ENCODE data around the gene SERTAD1. TPM values are rescaled to one million over a fixed set of nuclear protein-coding genes. Genes with fewer than 3 reads are reported as not detected.

Gene SERTAD1
- polyA plus RNA-seq, 1 experiment: 21.9 TPM

DNA sequence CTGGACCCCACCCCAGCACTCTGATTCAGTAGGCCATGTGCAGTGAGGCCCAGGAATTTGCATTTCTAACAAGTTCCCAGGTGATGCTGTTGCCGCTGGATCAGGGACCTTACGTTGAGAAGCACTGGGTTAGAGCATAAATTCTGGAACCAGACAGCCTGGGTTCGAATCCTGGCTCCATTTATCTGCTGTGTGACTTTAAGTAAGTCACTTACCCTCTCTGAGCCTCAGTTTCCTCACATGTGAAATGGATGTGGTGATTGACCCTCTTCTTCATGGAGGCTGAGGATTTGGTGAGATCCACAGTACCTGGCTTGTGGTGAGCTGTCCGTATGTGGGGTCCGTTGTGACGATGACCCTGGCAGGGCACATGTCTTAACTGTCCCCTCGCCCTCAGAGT, 51.7 kb downstream of the SERTAD1 start:
- POLR2A ChIA-PET: no interaction called here
- TF ChIP-seq, protein P1, sequence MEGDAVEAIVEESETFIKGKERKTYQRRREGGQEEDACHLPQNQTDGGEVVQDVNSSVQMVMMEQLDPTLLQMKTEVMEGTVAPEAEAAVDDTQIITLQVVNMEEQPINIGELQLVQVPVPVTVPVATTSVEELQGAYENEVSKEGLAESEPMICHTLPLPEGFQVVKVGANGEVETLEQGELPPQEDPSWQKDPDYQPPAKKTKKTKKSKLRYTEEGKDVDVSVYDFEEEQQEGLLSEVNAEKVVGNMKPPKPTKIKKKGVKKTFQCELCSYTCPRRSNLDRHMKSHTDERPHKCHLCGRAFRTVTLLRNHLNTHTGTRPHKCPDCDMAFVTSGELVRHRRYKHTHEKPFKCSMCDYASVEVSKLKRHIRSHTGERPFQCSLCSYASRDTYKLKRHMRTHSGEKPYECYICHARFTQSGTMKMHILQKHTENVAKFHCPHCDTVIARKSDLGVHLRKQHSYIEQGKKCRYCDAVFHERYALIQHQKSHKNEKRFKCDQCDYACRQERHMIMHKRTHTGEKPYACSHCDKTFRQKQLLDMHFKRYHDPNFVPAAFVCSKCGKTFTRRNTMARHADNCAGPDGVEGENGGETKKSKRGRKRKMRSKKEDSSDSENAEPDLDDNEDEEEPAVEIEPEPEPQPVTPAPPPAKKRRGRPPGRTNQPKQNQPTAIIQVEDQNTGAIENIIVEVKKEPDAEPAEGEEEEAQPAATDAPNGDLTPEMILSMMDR (IDR thresholded peaks at IDR 0.05; ENCODE audit: insufficient read depth, low read depth, low read length): no peak
- Histone ChIP-seq H3K4me3 (ENCODE audit: low read depth, low read length) (no peak overlapping the region), H3K36me3 (ENCODE audit: control insufficient read depth, insufficient read depth, low read length) (peaks cover 28% of the 10 kb centered on the region), H3K27me3 (ENCODE audit: control insufficient read depth, insufficient read depth, low read length) (no peaks in the 10 kb centered on the region)
- DNase-seq (ENCODE audit: low read depth): no peak
- CTCF ChIA-PET: no interaction called here

DNA sequence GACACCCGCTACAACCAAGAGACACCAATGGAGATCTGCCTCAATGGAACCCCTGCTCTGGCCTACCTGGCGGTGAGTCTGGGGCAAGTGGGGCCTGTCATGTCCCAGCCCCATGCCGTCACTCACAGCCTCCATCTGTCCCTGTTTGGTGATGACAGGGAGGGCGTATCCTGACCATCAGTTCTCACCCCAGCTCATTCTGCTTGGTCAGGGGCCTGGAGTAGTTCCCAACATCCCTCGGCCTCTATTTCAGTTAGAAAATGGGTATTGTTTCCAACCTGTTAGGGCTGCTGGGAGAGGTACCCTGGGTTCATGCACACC, 54.0 kb downstream of the SERTAD1 start:
- DNase-seq (ENCODE audit: low read depth): no peak
- H3K4me3 ChIP-seq (ENCODE audit: low read depth, low read length): no peak overlapping the region
- TF ChIP-seq, protein P1 (IDR thresholded peaks at IDR 0.05; ENCODE audit: insufficient read depth, low read depth, low read length): no peak
- CTCF ChIA-PET: no interaction called here
- H3K36me3 ChIP-seq (ENCODE audit: control insufficient read depth, insufficient read depth, low read length): peaks cover 27% of the 10 kb centered on the region
- H3K27me3 ChIP-seq (ENCODE audit: control insufficient read depth, insufficient read depth, low read length): no peaks in the 10 kb centered on the region
- POLR2A ChIA-PET: no interaction called here

Small RNA genes within 50 kb of the gene (small RNA-seq; reads per million reads assigned to genes)
- not detected for gene RF00017 (ENCODE audit: insufficient read length, low read depth, low replicate concordance)

Other genes starting within 250 kb of the SERTAD1 start
- gene MAP3K10, start 234.6 kb downstream of the SERTAD1 start, polyA plus RNA-seq (2011; rRNA removed): 3.6 and 3.7 TPM in 2 replicates
- gene TTC9B, start 207.6 kb downstream of the SERTAD1 start, polyA plus RNA-seq (2011; rRNA removed): not detected in 2 replicates
- gene CCNP, start 199.3 kb downstream of the SERTAD1 start, polyA plus RNA-seq (2011; rRNA removed): 0.06 and 0.17 TPM in 2 replicates
- gene AKT2, start 140.6 kb downstream of the SERTAD1 start, polyA plus RNA-seq (2011; rRNA removed): 113 and 162 TPM in 2 replicates
- gene C19orf47, start 77.6 kb downstream of the SERTAD1 start, polyA plus RNA-seq (2011; rRNA removed): 14.7 and 25.2 TPM in 2 replicates
- 320 and 571 TPM in 2 replicates for gene PLD3, start 77.3 kb downstream of the SERTAD1 start, polyA plus RNA-seq (2011; rRNA removed)
- 0.10 and 0.21 TPM in 2 replicates for gene HIPK4, start 35.8 kb downstream of the SERTAD1 start, polyA plus RNA-seq (2011; rRNA removed)
- 1.9 and 2.4 TPM in 2 replicates for gene PRX, start 12.6 kb downstream of the SERTAD1 start, polyA plus RNA-seq (2011; rRNA removed)
- 20.1 and 22.3 TPM in 2 replicates for gene SERTAD3, start 18.3 kb upstream of the SERTAD1 start, polyA plus RNA-seq (2011; rRNA removed)
- 41.5 and 71.4 TPM in 2 replicates for gene BLVRB, start 39.8 kb upstream of the SERTAD1 start, polyA plus RNA-seq (2011; rRNA removed)
- 0.29 and 0.93 TPM in 2 replicates for gene SPTBN4, start 41.0 kb upstream of the SERTAD1 start, polyA plus RNA-seq (2011; rRNA removed)
- 35.5 and 59.0 TPM in 2 replicates for gene SHKBP1, start 150.9 kb upstream of the SERTAD1 start, polyA plus RNA-seq (2011; rRNA removed)
- 8.9 and 14.5 TPM in 2 replicates for gene LTBP4, start 175.4 kb upstream of the SERTAD1 start, polyA plus RNA-seq (2011; rRNA removed)